D721Med (cell line): ENCODE measurements around the gene RPGRIP1.
A peak's percentile ranks its signal among the peaks of the same experiment; 100 is the strongest.
"Not testable (repeated sequence)": the region's sequence is repeated elsewhere in the genome, so short reads cannot be mapped to it uniquely, and the experiment has no call there.

ENCODE experiments used
- DNase-seq: peaks from one replicate; pipeline ENCODE4 v3.0.0; 2011; ENCODE audit warnings: low spot score; ENCODE audit not compliant: insufficient read length
- FAIRE-seq: peaks from 2 replicates; lab custom pipeline; 2011; peaks lifted over from hg19 to GRCh38; lab: Jason Lieb, UNC
- CTCF ChIP-seq: IDR thresholded peaks from 2 replicates; pipeline ENCODE4 v1.5.1; 2012; ENCODE audit warnings: mild to moderate bottlenecking, control low read depth; ENCODE audit not compliant: insufficient read depth; ENCODE audit errors: missing control alignments

The RPGRIP1 gene

DNA sequence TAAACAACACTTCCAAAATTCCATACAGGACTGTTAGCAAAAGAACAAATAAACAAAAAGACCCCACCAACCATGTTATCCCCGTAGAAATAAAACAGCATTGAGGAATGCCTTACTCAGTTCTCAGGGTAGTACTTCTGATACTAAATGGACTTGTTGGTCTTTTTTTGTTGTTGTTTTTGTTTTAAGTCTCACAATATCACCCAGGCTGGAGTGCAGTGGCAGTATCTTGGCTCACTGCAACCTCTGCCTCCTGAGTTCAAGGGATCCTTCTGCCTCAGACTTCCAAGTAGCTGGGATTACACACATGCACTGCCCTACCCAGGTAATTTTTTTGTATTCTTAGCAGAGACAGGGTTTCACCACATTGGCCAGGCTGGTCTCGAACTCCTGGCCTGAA is 27.7 kb upstream of the RPGRIP1 start:
- FAIRE-seq (no peak), DNase-seq (no peak)
- no peak for TF ChIP-seq CTCF

DNA sequence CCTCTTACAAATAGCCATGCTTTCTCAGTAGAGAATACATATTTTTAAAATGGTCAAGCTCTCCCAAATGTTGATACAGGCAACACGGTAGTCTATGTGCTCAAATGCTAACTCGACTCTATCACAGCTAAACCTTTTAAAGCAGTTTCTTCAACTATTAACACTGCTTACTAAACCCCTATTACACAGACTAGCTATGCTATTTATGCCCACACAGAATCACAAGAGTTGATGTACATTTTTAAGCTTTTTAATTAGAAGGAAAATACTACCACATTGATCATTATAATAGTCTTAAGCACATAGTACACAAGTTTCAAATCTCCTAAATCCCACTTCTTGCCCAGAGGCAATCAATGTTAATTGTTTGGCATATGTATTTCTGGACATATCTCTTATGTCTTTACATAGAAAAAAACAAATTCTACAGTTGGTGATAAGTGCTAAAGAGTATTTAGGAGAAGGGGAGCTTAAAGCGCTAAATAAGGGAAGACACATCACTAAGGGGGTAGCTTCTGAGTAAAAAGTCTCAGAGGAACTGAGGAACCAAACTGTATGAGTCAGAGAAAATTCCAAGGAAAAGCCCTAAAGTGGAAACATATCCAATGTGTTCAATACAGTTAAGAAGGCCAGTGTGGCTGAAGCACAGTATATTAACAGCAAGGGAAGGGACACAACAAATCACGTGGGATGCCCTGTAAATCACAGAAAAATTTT is 24.3 kb upstream of the RPGRIP1 start:
- FAIRE-seq (peak; percentile 70), DNase-seq (no peak)
- TF ChIP-seq CTCF: no peak

- DNase-seq, FAIRE-seq: not testable (repeated sequence)
These were observed 23.8 kb upstream of the RPGRIP1 start for GRCh38 chr14:21256102-21256447.

- DNase-seq (no peak), FAIRE-seq (no peak)
- TF ChIP-seq CTCF: no peak
These were observed 23.1 kb upstream of the RPGRIP1 start for GRCh38 chr14:21256539-21257393.

- FAIRE-seq: no peak
- DNase-seq: no peak
- no peak for TF ChIP-seq CTCF
These were observed 22.4 kb upstream of the RPGRIP1 start for GRCh38 chr14:21257394-21257909.

- DNase-seq (no peak), FAIRE-seq (no peak)
- TF ChIP-seq CTCF: no peak
These were observed 21.6 kb upstream of the RPGRIP1 start for GRCh38 chr14:21258005-21258888.
